Endothelial cell (in vitro differentiated cells): ENCODE results near the gene VEGFA. TPM values are rescaled to one million over a fixed set of nuclear protein-coding genes. Genes with fewer than 3 reads are reported as not detected.

Experiments
- DNase-seq: peaks from one replicate; pipeline ENCODE4 v3.0.0; 2021; ENCODE audit warnings: low spot score
- H3K27ac Mint-ChIP-seq: one replicate; pipeline ENCODE4 v1.8.0; 2021; ENCODE audit warnings: mixed read lengths, inconsistent platforms; ENCODE audit not compliant: unreplicated experiment
- H3K27me3 Mint-ChIP-seq: one replicate; pipeline ENCODE4 v1.8.0; 2021; ENCODE audit warnings: mild to moderate bottlenecking, moderate library complexity, mixed read lengths, inconsistent platforms; ENCODE audit not compliant: unreplicated experiment
- H3K36me3 Mint-ChIP-seq: one replicate; pipeline ENCODE4 v1.8.0; 2021; ENCODE audit warnings: mild to moderate bottlenecking, low read depth, mixed read lengths, inconsistent platforms; ENCODE audit not compliant: unreplicated experiment
- H3K4me1 Mint-ChIP-seq: one replicate; pipeline ENCODE4 v1.8.0; 2021; ENCODE audit warnings: mild to moderate bottlenecking, mixed read lengths, inconsistent platforms; ENCODE audit not compliant: unreplicated experiment
- H3K4me3 Mint-ChIP-seq: one replicate; pipeline ENCODE4 v1.8.0; 2021; ENCODE audit warnings: mild to moderate bottlenecking, mixed read lengths, inconsistent platforms; ENCODE audit not compliant: unreplicated experiment
- H3K9me3 Mint-ChIP-seq: one replicate; pipeline ENCODE4 v1.8.0; 2021; ENCODE audit warnings: mixed read lengths, inconsistent platforms; ENCODE audit not compliant: unreplicated experiment
- CTCF ChIP-seq: fragments of 200-600 bp; sonication (generic); IDR thresholded peaks from one replicate; pipeline ENCODE4 v1.5.0; 2021; ENCODE audit warnings: antibody characterized with exemption; ENCODE audit not compliant: unreplicated experiment
- total RNA-seq: library from RNA; stranded (reverse); fragmentation: NEBNext Ultra II Directional; extraction: Animal tissue kit (Norgen Biotek cat#: 25700); gene quantifications from one replicate; pipeline ENCODE4 v1.2.1, GENCODE V29; 2021; ENCODE audit not compliant: unreplicated experiment

The VEGFA gene
- total RNA-seq, 1 donor from 2014 or later = 3.5 TPM

- no peak overlapping the region for H3K4me3 Mint-ChIP-seq
- no peak for DNase-seq
- TF ChIP-seq CTCF = no peak
- H3K4me1 Mint-ChIP-seq = peaks cover 2% of the 10 kb centered on the region
- H3K9me3 Mint-ChIP-seq = no peaks in the 10 kb centered on the region
- H3K27me3 Mint-ChIP-seq = peaks cover 11% of the 10 kb centered on the region
- H3K27ac Mint-ChIP-seq = no peak overlapping the region
- H3K36me3 Mint-ChIP-seq = no peaks in the 10 kb centered on the region
Measured at GRCh38 chr6:43765776-43766499, 4.1 kb upstream of the VEGFA start.

- H3K9me3 Mint-ChIP-seq = no peaks in the 10 kb centered on the region
- H3K4me1 Mint-ChIP-seq = peaks cover 2% of the 10 kb centered on the region
- H3K27ac Mint-ChIP-seq = no peak overlapping the region
- DNase-seq = no peak
- H3K27me3 Mint-ChIP-seq = peaks cover 10% of the 10 kb centered on the region
- H3K36me3 Mint-ChIP-seq = no peaks in the 10 kb centered on the region
- no peak for TF ChIP-seq CTCF
- no peak overlapping the region for H3K4me3 Mint-ChIP-seq
Measured at GRCh38 chr6:43766500-43766853, 3.5 kb upstream of the VEGFA start.

- no peaks in the 10 kb centered on the region for H3K36me3 Mint-ChIP-seq
- no peak for TF ChIP-seq CTCF
- H3K27ac Mint-ChIP-seq = no peak overlapping the region
- no peaks in the 10 kb centered on the region for H3K9me3 Mint-ChIP-seq
- peaks cover 10% of the 10 kb centered on the region for H3K27me3 Mint-ChIP-seq
- no peak for DNase-seq
- no peak overlapping the region for H3K4me3 Mint-ChIP-seq
- peaks cover 2% of the 10 kb centered on the region for H3K4me1 Mint-ChIP-seq
Measured at GRCh38 chr6:43766964-43767461, 3.0 kb upstream of the VEGFA start.

- H3K36me3 Mint-ChIP-seq = no peaks in the 10 kb centered on the region
- no peak overlapping the region for H3K4me3 Mint-ChIP-seq
- no peak for DNase-seq
- H3K27ac Mint-ChIP-seq = no peak overlapping the region
- H3K9me3 Mint-ChIP-seq = no peaks in the 10 kb centered on the region
- no peak for TF ChIP-seq CTCF
- H3K27me3 Mint-ChIP-seq = peaks cover 16% of the 10 kb centered on the region
- H3K4me1 Mint-ChIP-seq = peaks cover 8% of the 10 kb centered on the region
Measured at GRCh38 chr6:43767553-43768505, 2.2 kb upstream of the VEGFA start.
